Calu3 (cell line): ENCODE measurements around the gene SYNE1. TPM values are rescaled to one million over a fixed set of nuclear protein-coding genes. Genes with fewer than 3 reads are reported as not detected.

ENCODE experiments used
- BruUV-seq: library from RNA; stranded (reverse); fragments of 400-500 nt; replicated peaks from 2 replicates; lab custom pipeline; 2021; lab: Mats Ljungman, UMichigan
- CTCF ChIA-PET: fragments of 300-600 bp; sonication (Branson Sonifier 250); formaldehyde crosslinking; loops from one replicate; lab custom pipeline; 2022; ENCODE audit warnings: antibody characterized with exemption; lab: Charles Lee
- DNase-seq: peaks from one replicate; pipeline ENCODE4 v3.0.0; 2022
- H3K27ac Mint-ChIP-seq: one replicate; pipeline ENCODE4 v1.8.0; 2022; ENCODE audit warnings: mixed read lengths; ENCODE audit not compliant: unreplicated experiment
- H3K27me3 Mint-ChIP-seq: one replicate; pipeline ENCODE4 v1.8.0; 2022; ENCODE audit warnings: mixed read lengths; ENCODE audit not compliant: unreplicated experiment
- H3K36me3 Mint-ChIP-seq: one replicate; pipeline ENCODE4 v1.8.0; 2022; ENCODE audit warnings: mild to moderate bottlenecking, moderate library complexity, mixed read lengths; ENCODE audit not compliant: insufficient read depth, unreplicated experiment
- H3K4me1 Mint-ChIP-seq: one replicate; pipeline ENCODE4 v1.8.0; 2022; ENCODE audit warnings: mild to moderate bottlenecking, low read depth, mixed read lengths; ENCODE audit not compliant: unreplicated experiment
- H3K4me3 Mint-ChIP-seq: one replicate; pipeline ENCODE4 v1.8.0; 2022; ENCODE audit warnings: mild to moderate bottlenecking, low read depth, moderate library complexity, mixed read lengths; ENCODE audit not compliant: unreplicated experiment
- H3K9me3 Mint-ChIP-seq: one replicate; pipeline ENCODE4 v1.8.0; 2022; ENCODE audit warnings: low read depth, mixed read lengths; ENCODE audit not compliant: unreplicated experiment
- intact Hi-C: fragments of 100-400 bp; cut with micrococcal nuclease; formaldehyde crosslinking; loops from one replicate; pipeline ENCODE4 v1.10.0; 2022; ENCODE audit not compliant: unreplicated experiment
- total RNA-seq: library from RNA; stranded (reverse); gene quantifications from 2 replicates; pipeline ENCODE4 v1.2.3, GENCODE V29; 2022
- TF ChIP-seq, protein P1 (sequence below): fragments of 200-600 bp; IDR thresholded peaks from one replicate; pipeline ENCODE4 v1.8.0; 2022; ENCODE audit warnings: antibody characterized with exemption; ENCODE audit not compliant: unreplicated experiment

SYNE1 gene
- total RNA-seq, 1 experiment from 2014 or later = 28.1 TPM

- no peak overlapping the region for H3K4me3 Mint-ChIP-seq
- no TSS peak for BruUV-seq
- H3K36me3 Mint-ChIP-seq = peaks cover 6% of the 10 kb centered on the region
- H3K4me1 Mint-ChIP-seq = peaks cover 5% of the 10 kb centered on the region
- TF ChIP-seq, protein P1, sequence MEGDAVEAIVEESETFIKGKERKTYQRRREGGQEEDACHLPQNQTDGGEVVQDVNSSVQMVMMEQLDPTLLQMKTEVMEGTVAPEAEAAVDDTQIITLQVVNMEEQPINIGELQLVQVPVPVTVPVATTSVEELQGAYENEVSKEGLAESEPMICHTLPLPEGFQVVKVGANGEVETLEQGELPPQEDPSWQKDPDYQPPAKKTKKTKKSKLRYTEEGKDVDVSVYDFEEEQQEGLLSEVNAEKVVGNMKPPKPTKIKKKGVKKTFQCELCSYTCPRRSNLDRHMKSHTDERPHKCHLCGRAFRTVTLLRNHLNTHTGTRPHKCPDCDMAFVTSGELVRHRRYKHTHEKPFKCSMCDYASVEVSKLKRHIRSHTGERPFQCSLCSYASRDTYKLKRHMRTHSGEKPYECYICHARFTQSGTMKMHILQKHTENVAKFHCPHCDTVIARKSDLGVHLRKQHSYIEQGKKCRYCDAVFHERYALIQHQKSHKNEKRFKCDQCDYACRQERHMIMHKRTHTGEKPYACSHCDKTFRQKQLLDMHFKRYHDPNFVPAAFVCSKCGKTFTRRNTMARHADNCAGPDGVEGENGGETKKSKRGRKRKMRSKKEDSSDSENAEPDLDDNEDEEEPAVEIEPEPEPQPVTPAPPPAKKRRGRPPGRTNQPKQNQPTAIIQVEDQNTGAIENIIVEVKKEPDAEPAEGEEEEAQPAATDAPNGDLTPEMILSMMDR = no peak
- intact Hi-C loops = no loop called here
- peaks cover 21% of the 10 kb centered on the region for H3K27me3 Mint-ChIP-seq
- CTCF ChIA-PET = no interaction called here
- no peak overlapping the region for H3K27ac Mint-ChIP-seq
- peaks cover 3% of the 10 kb centered on the region for H3K9me3 Mint-ChIP-seq
- DNase-seq = no peak
These were observed 37.1 kb downstream of the SYNE1 start for GRCh38 chr6:152600022-152600421.

GRCh38 chr6:152598901-152599537 lies 38.1 kb downstream of the SYNE1 start:
- intact Hi-C loops = no loop called here
- CTCF ChIA-PET = no interaction called here
- no peak overlapping the region for H3K4me3 Mint-ChIP-seq

DNA sequence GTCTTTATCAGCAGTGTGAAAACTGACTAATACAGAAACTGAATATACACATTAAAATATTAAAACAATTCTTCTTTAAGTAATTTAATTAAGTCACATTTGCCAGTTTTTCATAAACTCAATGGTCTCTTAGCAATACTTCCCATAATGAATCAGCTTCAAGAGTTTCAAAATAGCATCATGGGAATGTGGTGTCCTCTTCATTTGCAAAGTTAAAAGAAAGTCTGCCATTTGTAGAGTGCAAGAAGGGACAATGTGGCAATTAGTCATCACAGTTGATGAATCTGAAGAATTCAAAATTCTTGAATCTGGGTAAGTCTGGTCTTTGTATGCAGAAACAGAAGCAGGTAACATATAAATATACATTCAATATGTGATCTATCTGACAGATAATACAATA lies 38.7 kb downstream of the SYNE1 start:
- H3K9me3 Mint-ChIP-seq = peaks cover 3% of the 10 kb centered on the region
- CTCF ChIA-PET = no interaction called here
- TF ChIP-seq, protein P1 = no peak
- no TSS peak for BruUV-seq
- H3K27ac Mint-ChIP-seq = no peak overlapping the region
- H3K4me3 Mint-ChIP-seq = no peak overlapping the region
- H3K4me1 Mint-ChIP-seq = peaks cover 15% of the 10 kb centered on the region
- peaks cover 21% of the 10 kb centered on the region for H3K27me3 Mint-ChIP-seq
- DNase-seq = no peak
- intact Hi-C loops = no loop called here
- peaks cover 6% of the 10 kb centered on the region for H3K36me3 Mint-ChIP-seq

More at GRCh38 chr6:152598901-152599537, 38.1 kb downstream of the SYNE1 start:
- Mint-ChIP-seq H3K27ac (no peak overlapping the region), H3K4me1 (peaks cover 15% of the 10 kb centered on the region), H3K36me3 (peaks cover 6% of the 10 kb centered on the region), H3K9me3 (peaks cover 3% of the 10 kb centered on the region), H3K27me3 (peaks cover 21% of the 10 kb centered on the region)
- no TSS peak for BruUV-seq
- no peak for DNase-seq
- TF ChIP-seq, protein P1 = no peak

GRCh38 chr6:152596726-152597125 lies 40.4 kb downstream of the SYNE1 start:
- CTCF ChIA-PET = interaction anchor here (1.3 kb wide), 1 partner anchor 46 kb away, joined by 3 read pairs; no protein-coding TSS in a partner anchor
- H3K9me3 Mint-ChIP-seq = no peaks in the 10 kb centered on the region
- intact Hi-C loops = no loop called here
- TF ChIP-seq, protein P1 = no peak
- no peak overlapping the region for H3K27ac Mint-ChIP-seq
- H3K4me3 Mint-ChIP-seq = no peak overlapping the region
- no peak for DNase-seq
- H3K4me1 Mint-ChIP-seq = peaks cover 15% of the 10 kb centered on the region
- no TSS peak for BruUV-seq
- H3K36me3 Mint-ChIP-seq = peaks cover 6% of the 10 kb centered on the region
- H3K27me3 Mint-ChIP-seq = peaks cover 12% of the 10 kb centered on the region
